T1000 (cell line): Measurements from ENCODE around the gene DPP6.
"Not testable (repeated sequence)": the region's sequence is repeated elsewhere in the genome, so short reads cannot be mapped to it uniquely, and the experiment has no call there.

Experiments used
- DNase-seq: peaks from one replicate; lab custom pipeline; 2025; ENCODE audit warnings: mixed read lengths; lab: John Stamatoyannopoulos, UW

The DPP6 gene

DNA sequence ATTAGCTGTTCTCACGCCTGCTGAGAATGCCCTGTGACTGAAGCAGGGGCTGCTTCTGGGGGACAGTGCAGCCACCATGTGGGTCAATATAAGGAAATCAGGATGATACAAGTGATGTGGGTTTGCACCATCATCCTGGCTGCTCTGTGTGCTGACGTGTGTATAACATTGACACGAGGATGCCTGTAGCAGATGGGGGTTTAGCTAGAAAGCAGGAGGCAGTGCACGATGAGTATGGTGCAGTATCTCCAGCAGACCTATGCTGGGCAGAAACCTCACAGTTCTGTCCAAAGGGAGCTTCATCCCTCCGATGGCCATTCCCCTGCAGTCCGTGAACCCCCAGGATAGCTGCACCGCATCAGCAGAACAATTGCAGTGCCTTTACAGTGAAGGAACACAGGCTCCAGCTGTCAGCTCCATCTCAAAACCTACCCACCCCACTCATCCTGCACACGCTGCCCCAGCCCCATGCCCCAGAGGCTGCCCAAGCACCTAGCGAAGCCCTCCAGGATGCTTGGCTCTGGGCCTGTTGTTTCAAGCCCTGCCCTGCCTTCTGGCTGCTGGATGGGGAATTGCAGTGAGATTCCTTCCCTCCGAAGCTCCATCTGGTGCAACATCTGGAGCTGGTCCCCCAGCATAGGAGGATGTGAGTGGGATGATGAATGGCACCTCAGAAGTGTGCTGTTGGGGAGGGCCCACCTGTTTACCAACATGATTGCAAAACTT, 96.8 kb downstream of the DPP6 start:
- not testable (repeated sequence) for DNase-seq

DNA sequence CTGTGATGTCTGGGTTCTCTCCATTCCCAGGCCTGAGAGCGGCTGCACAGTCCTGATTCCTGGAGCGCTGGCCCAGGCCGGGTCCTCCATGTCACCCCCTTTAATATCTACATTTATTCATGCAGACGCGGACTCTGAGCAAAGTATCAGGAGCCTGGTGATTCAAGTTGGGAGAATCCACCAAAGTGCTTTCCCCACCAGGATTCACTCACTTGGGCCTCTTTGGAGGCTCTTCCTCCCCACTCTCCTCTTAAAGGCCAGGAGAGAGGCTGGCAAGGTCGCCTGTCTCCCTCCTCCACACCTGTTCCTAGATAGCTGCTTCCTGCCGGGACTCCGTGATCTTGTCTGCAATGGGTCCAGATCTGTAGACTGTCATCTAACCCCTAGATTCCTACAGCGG, 98.5 kb downstream of the DPP6 start:
- not testable (repeated sequence) for DNase-seq

DNA sequence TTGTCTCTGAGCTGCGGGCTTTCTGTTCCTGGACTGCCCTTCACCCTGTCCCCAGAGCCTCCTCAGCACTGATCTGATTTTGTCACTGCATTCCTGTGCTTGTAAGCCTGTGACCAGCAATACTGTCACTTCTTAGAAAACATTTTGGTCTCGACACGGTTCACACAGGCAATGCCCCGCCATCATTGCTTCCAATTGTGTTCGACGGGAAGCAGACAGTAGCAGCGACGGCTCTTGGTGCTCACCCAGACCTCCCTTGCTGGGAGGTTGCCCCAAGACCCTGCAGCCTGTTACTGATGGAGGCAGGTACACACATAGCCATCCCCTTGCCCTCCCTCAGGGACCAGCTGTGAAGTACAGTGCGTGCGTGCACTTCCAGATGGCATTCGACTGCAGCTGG, 99.1 kb downstream of the DPP6 start:
- not testable (repeated sequence) for DNase-seq

DNA sequence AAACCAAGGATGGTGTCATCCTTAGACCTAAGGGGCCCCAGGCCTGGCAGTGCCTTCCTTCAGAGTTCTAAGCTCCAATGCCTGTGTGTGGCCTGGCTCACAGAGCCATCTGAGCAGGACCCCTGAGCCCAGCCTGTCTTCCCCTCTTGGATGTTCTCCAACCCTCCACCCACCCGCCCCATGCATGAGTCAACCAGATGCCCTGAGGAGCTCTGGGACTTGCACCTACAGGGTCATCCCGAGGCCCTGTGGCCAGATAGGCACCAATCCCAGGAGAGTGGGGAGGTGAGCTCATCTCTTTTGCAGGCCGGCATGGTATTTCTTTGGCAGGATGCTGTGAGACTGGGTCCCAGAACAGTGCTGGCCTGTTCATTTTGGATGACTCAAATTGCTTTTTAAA, 103.7 kb downstream of the DPP6 start:
- not testable (repeated sequence) for DNase-seq

DNA sequence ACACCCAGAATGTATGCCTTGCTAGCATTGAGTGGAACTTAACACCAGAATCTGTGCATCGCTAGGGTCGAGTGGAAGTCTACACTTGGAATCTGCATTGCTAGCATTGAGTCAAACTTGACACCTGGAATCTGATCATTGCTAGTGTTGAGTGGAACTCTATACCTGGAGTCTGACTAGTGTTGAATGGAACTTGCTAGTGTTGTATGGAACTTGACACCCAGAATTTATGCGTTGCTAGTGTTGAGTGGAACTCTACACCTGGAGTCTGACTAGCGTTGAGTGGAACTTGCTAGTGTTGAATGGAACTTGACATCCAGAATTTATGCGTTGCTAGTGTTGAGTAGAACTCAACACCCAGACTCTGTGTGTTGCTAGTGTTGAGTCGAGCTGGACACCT, 110.7 kb downstream of the DPP6 start:
- DNase-seq, result not testable (repeated sequence)

DNA sequence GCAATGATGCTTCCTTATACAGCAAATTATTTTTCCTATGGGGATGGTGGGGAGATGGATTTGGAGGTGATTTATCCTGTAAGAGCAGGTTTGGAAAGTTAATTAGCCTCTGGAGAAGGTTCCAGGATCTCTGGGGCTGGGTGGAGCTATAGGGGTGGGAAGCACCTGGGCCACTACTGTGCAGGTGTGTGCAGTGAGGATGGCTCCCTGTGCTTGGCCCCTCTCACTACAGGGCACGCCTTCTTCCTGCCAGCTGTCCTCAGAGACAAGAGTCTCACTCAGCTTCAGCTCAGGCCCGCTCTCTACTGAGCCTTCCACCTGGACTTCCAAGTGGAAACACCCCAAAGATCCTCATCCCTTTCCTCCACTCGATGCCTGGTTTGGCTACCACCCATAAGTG, 111.4 kb downstream of the DPP6 start:
- not testable (repeated sequence) for DNase-seq

DNA sequence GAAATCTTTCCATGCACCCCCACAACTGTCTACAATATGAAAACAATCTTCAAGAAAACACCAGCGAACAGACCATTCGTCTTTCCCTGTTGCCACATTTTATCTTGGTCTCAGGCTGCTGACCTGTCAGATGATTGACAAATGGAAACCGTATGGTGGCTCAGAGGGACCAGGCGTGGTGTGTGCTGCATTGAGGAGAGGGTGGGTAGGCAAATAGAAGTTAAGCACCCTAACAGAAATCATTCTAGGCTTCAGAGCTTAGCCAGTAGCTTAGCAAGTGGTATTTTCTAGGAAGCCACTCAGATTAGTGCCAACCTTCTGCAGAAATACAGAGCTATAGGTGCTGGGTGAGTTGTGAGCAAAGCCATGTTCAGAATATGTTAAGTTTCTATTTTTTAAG, 114.9 kb downstream of the DPP6 start:
- DNase-seq, result no peak

DNA sequence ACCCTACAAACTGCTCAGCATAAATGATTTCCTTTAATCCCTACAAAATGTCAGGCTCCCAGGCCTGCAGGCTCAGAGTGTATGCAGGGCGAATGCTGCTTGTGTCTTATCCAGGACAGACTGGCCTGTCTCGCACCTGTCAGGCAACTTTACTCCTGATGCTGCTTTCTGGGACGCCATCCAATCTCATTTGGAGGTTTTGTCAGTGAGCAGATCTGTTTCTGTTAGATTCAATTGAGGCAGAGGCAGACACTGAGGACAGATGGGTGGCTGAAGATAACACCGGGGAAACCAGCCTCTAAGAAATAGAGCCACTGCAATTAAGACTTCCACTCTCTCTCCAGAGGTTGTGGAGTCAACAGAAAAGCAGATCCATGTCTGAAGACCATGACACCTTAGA, 115.6 kb downstream of the DPP6 start:
- DNase-seq, result no peak

DNA sequence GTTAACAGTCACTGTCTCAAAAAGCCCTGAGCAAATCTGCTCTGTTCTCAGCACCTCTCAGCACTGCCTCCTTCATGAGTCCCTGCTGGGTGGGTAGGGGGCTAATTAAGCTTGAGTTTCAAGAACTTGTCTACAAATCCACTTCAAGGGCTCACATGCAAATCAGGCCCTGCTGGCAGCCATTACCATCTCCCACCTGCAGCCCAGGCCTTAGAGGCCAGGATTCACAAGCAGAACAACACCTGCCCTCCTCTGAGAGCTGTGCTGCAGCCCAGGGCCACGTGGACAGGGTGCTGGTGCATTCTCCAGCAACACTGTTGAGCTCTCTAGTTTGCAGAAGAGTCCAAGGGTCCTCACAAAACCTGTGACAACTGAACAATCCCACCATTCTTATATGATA, 119.2 kb downstream of the DPP6 start:
- no peak for DNase-seq

DNA sequence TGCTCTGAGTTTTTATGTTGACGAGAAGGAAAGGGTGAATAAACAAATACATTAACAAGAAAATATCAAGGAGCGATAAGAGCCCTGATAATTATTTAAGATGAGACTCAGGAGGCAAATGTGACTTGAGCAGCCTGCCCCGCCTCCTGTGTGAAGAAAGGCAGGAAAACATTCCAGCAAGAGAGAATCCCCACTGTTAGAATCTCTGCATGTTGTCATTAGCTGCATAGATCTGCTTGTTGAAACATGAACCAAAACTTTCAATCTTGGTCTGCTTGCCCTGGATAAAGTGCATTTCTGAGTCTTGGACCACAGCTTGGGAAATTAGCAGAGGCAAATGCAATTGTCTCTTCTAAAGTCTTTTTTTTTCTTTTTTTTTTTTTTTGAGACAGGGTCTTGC, 120.0 kb downstream of the DPP6 start:
- no peak for DNase-seq

DNA sequence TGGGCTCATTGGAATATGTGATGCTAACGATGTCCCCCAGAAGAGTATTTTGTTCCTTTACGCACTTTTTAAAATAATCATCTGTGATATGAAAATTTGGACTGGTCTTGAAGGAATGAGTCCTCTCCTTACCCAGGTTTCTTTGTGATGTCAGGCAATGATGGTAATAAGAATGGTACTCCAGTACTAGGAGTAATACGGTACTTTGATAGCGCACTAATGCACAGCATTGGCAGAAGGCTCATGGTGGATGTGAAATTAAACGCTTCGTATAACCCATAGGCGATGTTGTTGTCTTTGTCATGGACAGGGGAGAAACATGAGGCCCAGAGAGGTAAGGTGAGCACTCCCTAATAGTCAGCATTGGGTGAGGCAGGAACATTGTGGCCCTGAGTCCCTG, 125.4 kb downstream of the DPP6 start:
- no peak for DNase-seq

DNA sequence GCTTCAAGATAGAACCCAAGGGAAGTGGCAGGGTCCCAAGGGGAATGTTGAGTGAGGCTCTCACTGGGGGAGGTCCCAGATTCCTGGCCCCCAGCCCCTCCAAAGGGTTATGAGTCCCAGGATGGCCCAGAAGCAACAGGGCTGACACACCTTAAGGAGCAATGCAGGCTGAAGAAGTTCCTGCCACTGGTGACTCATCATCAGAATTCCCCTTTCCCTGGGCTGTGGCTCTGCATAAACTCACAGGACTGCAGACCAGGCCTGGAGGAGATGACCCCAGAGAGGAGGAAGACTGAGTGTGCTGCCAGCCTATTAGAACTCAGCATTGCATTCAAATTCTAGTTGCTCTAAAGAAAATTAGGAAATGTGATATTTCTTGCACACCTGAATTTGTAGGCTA, 126.7 kb downstream of the DPP6 start:
- DNase-seq, result no peak

DNA sequence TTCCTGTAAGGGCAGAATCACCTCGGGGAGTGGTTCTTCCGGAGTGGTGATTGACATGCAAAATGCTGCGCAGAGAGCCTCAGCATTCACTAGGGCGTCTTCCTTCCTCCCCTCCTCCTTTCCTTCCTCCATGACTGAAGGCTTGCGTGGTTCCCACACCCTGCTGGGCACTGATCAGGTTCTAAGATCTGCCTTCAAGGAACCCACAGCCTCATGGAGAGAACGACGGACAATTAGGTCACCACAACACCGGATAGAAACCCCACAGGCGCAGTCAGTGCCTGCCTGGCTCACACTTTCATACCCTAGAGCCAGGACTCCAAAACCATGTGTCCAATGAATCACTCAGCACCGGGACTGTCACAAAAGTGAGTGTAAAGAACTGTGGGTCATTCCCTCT, 131.3 kb downstream of the DPP6 start:
- no peak for DNase-seq

DNA sequence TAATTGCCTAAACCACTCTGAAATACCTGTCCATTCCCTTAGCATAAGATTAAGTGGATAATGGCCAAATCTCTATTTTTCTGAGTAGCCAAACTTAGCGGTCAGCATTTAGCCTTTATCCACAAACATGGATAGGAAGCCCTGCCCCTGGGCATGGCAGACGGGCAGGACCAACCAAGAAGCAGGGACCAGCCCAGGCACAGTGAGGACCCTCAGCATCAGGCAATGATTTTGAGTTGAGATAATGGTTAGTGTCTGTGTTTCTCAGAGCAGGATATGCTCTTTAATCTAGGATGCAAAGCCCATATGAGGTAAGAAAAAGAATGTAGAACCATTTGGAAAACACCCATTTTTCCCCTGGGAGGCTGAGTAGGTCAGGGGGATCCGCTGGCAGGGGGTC, 131.7 kb downstream of the DPP6 start:
- no peak for DNase-seq

DNA sequence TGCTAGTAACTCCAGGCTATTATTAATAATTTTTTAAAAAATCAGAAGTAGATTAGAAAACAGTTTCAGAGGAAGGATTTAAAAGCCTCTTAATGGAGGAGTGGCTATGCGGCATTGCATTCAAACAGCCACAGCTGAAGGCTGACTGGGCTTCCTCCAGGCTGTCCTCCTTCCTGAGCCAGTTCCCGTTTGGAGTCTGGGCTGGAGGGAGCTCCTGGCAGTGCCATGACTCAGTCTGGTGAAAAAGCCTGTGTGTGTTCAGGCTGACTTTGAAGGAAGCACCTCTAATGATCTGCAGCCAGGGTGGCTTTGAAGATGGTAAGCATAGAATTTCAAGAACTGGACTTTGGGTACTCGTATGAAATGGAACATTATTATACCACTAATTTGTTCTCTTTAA, 134.6 kb downstream of the DPP6 start:
- DNase-seq, result no peak

DNA sequence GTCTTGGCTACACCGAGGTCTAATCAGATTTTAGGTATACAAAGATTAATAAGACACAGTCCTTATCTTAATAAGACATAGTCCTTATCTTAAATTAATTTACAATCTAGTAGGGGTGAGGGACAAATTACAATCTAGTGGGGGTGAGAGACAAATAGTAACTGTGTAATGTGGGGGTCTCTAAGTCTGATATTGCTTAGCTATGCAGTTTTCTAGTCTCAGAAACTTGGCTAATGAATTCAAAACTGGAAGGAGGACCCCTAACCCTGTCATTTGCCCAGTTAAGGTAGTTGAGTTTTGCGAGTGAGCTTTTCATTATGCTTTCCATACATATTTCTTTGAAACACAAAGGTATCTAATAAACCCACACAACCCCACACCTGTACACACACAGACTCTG, 136.1 kb downstream of the DPP6 start:
- no peak for DNase-seq

DNA sequence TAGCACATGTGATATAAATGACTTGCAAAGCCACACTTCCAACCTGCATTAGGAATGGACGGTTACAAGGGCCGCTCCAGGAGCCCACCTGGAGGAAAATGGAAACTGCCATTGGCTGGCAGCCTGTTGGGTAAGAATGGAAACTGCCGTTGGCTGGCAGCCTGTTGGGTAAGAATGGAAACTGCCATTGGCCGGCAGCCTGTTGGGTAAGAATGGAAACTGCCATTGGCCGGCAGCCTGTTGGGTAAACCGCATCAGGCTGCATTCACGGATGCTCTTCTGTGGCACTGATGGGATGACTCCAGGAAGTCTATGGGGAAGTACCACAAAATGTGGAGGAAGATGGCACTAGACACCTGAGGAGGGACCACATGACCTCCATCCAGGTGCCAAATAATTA, 143.1 kb downstream of the DPP6 start:
- DNase-seq, result no peak

DNA sequence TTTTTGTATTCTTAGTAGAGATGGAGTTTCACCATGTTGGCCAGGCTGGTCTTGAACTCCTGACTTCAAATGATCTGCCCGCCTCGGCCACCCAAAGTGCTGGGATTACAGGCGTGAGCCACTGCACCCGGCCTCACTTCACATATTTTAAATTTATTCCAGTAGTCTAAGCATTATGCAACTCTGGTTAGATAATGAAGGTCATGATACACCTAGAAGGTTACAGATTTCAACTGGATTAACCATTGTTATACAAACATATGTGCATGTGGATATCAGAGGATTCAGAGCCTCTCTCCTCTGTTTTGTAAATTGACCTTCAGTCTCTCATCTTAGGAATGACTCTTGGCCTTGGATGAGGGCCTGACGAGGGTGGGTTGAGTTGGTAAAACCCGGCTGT, 146.3 kb downstream of the DPP6 start:
- no peak for DNase-seq

DNA sequence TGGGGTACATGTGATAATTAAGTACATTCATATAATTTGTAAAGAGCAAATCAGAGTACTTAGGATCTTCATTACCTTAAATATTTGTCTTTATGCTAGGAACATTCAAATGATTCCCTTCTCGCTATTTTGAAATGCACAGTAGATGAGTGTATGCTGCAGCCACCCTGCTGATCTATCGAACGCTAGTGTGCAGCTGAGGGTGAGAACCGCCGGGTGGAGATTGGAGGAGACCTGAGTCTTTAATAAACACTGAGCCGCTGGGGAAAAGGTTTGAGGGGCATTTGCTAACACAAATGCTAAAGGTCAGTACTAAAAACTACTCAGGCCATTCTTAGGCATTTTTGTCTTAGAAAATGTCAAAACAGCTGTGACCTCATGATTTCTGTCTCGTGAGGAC, 148.0 kb downstream of the DPP6 start:
- DNase-seq, result no peak

DNA sequence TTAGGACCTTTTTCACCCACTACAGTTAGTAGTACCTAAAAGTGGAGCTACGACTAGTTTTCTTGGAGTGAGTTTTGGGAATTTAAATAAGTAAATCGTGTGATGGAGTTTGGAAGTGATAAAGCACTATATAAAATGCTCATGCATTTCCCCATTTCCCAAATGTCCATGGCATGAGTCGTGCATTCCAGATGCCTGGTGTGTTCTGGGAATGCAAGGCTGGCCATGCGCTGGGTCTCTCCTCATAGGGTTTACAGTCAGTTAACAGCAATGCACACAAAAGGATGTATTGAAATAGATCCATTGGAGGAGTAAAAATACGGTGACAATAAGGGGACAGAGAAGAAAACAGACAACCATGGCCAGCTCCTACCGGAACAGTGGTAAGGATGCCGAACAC, 149.8 kb downstream of the DPP6 start:
- no peak for DNase-seq

DNA sequence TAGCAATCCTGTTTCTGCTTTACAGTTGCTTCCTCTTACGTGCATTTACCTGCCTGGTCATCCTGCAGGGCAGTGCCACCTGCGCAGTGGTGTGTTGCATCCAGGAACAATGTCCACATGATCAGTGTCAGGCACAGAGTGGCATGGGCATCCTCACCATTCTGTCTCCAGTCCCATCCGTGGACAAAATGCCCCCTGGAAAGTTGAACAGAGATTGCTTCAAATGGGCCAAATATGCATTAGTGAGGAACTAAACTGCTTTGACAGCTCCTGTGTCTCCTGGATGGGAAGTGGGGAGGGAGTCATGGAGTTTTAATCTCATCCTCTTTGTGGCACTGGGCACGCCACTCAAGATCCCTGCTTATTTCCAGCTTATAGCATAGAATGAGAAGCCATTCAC, 151.8 kb downstream of the DPP6 start:
- no peak for DNase-seq

DNA sequence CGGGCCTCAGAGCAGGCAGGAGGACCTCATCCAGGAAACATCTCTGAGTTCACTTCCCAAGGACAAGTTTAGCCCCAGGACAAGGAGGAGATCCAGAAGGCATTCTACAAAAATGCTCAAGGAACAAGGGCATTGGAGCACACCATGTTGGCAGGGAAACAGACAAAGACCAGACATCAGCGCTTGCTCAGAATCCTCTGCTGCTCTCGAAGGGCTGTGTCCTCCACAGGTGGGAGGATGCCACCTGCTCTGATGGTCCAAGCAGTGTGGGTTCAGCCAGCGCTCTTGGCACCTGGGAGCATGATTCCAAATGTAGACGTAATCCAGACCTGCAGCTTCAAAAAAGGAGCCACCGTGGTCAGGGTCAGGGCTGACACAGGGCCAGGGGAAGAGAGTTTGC, 160.7 kb downstream of the DPP6 start:
- no peak for DNase-seq

DNA sequence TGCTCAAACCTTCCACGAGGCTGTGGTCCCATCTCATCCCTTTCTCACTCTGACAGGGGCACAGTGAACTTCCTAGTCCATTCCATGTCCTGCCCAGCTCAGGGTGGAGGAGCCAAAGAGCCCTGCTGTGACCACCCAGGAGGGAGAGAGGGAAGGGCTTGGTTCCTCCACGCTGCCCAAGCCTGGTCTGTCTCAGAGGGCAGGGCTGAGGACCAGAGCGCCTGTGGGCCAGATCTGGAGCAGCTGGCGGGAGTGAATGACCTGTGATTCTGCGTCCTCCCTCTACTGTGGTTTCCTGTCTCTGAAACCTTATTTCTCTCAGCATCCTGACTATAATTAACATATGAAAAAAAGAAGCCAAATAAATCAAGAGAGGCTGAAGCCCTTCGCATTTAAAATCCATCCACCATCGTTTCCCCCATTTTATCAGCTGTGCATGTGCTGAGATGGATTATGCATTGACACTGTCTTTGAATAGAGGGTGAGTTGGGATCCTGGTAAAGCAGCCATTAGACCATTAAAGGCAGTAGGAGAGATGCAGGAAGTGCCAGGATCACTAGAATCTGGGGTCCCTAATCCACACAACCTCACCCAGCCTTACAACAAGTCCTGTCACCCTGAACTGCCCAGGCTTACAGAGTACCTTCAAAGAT, 165.6 kb downstream of the DPP6 start:
- DNase-seq, result no peak

DNA sequence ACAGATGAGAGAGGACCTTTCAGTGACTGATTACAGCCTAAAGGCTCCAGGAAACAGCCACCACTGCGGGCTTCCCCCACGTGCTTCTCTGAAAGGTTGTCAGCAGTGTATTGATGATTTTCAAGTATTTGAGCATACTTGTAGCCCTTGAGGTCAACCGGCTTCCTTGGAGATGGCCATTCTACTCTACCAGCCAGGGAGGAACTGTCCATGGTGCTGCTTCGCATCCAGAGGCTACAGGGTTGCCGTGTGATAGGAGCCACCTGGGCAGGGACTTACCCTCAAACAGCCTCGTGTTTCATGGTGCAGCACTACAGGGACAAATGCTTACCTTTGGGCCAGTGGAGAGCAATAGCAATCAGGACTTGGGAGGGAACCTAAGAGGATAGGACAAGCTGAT, 179.5 kb downstream of the DPP6 start:
- DNase-seq, result no peak
